D341Med (cell line): ENCODE measurements around the gene GPR33.
"Not testable (repeated sequence)": the region's sequence is repeated elsewhere in the genome, so short reads cannot be mapped to it uniquely, and the experiment has no call there.

Experiments used
- DNase-seq: peaks from one replicate; pipeline ENCODE4 v3.0.0; 2012; ENCODE audit warnings: low spot score

GPR33 gene

GRCh38 chr14:31487886-31488285 lies at the start of gene GPR33:
TSS of gene GPR33 (minus strand) at chr14:31488039. CDS start at chr14:31483965, 4,074 bp downstream.
- DNase-seq = no peak

GRCh38 chr14:31536201-31536960 lies 48.5 kb upstream of the GPR33 start:
- no peak for DNase-seq

- no peak for DNase-seq
Measured at GRCh38 chr14:31530136-31530535, 42.3 kb upstream of the GPR33 start.

- no peak for DNase-seq
Measured at GRCh38 chr14:31529053-31529452, 41.2 kb upstream of the GPR33 start.

- no peak for DNase-seq
Measured at GRCh38 chr14:31527546-31527945, 39.7 kb upstream of the GPR33 start.

- no peak for DNase-seq
Measured at GRCh38 chr14:31527087-31527486, 39.2 kb upstream of the GPR33 start.

GRCh38 chr14:31510855-31511254 lies 23.0 kb upstream of the GPR33 start:
- no peak for DNase-seq

GRCh38 chr14:31510222-31510621 lies 22.4 kb upstream of the GPR33 start:
- peak; percentile 33 for DNase-seq

GRCh38 chr14:31508135-31508534 lies 20.3 kb upstream of the GPR33 start:
- DNase-seq = no peak

- no peak for DNase-seq
Measured at GRCh38 chr14:31505411-31505810, 17.6 kb upstream of the GPR33 start.

GRCh38 chr14:31501870-31502269 lies 14.0 kb upstream of the GPR33 start:
- DNase-seq = no peak

GRCh38 chr14:31492759-31493498 lies 5.1 kb upstream of the GPR33 start:
- DNase-seq = no peak

- DNase-seq = no peak
Measured at GRCh38 chr14:31489691-31490090, 1.9 kb upstream of the GPR33 start.

GRCh38 chr14:31486764-31487163 lies 1.1 kb downstream of the GPR33 start:
- DNase-seq = no peak

GRCh38 chr14:31484754-31485153 lies 3.1 kb downstream of the GPR33 start:
- no peak for DNase-seq

- DNase-seq = no peak
Measured at GRCh38 chr14:31480156-31480555, 7.7 kb downstream of the GPR33 start.

- no peak for DNase-seq
Measured at GRCh38 chr14:31479027-31479426, 8.8 kb downstream of the GPR33 start.

GRCh38 chr14:31477248-31477647 lies 10.6 kb downstream of the GPR33 start:
- DNase-seq = no peak

- no peak for DNase-seq
Measured at GRCh38 chr14:31476131-31476866, 11.5 kb downstream of the GPR33 start.

GRCh38 chr14:31466554-31466953 lies 21.3 kb downstream of the GPR33 start:
- DNase-seq = no peak

- no peak for DNase-seq
Measured at GRCh38 chr14:31465111-31465510, 22.7 kb downstream of the GPR33 start.

GRCh38 chr14:31462450-31462849 lies 25.4 kb downstream of the GPR33 start:
- not testable (repeated sequence) for DNase-seq

GRCh38 chr14:31461545-31461944 lies 26.3 kb downstream of the GPR33 start:
- DNase-seq = no peak
